ENCODE data around the gene TRAF2.

Gene TRAF2

GRCh38 chr9:136850866-136851775 lies 35.2 kb upstream of the TRAF2 start:
- H3K9me3 Mint-ChIP-seq = no peaks in the 10 kb centered on the region
- ATAC-seq (replicated peaks) (no peak), DNase-seq (no peak)
- H3K27ac Mint-ChIP-seq = peak overlapping the region; percentile 42
- peaks cover 21 to 32% of the 10 kb centered on the region in 2 donors for H3K4me1 Mint-ChIP-seq
- H3K4me3 Mint-ChIP-seq = peak overlapping the region; percentile 8 to 96
- H3K27me3 Mint-ChIP-seq = peaks cover 11 to 18% of the 10 kb centered on the region in 2 donors
- peaks cover 17 to 26% of the 10 kb centered on the region in 2 donors for H3K36me3 Mint-ChIP-seq

DNA sequence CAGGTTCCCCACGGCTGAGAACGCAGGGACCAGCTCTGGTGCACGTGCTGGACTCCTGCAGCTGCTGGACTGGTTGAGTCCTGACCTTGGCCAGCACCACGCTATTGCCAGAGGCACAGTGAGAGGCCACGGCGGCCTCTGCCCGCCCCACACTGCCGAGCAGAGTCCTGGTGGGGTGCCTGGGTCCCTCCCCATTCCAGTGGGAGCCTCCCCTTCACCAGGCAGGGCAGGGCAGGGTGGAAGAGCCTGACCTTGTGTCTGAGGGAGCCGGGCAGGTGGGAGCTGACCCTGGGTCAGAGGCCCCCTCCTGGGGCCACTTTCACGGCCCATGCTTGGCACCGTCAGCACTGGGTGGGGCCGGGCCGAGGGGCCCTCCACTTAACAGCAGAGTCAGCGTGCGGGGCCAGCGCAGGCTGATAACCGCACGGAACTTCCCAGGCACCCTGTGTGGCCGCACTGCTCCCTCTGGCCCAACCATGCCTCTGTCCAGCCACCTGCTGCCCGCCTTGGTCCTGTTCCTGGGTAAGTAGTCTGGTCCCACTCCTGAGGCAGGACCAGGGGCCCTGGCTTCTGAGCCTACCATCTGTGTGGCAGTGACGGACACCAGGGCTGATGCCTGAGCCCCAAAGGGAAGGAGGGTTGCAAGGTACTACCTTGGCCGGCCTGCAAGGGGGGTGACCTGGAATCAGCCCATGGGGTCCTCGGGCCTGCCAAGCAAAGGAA lies 34.2 kb upstream of the TRAF2 start, which contains the start of gene MAMDC4:
Gene MAMDC4 (plus strand): TSS at position 406 of the 723 bp plus-strand sequence. CDS start 71 bp downstream, at position 477.
- Mint-ChIP-seq H3K4me1 (peaks cover 17 to 24% of the 10 kb centered on the region in 2 donors), H3K27ac (peak within 1 kb of the TSS; percentile 42), H3K27me3 (peaks cover 7 to 11% of the 10 kb centered on the region in 2 donors), H3K9me3 (no peaks in the 10 kb centered on the region), H3K36me3 (peaks cover 17 to 23% of the 10 kb centered on the region in 2 donors), H3K4me3 (peak within 1 kb of the TSS in 1 of 2 donors; percentile 8)
- no peak for DNase-seq
- ATAC-seq (replicated peaks) = no peak

DNA sequence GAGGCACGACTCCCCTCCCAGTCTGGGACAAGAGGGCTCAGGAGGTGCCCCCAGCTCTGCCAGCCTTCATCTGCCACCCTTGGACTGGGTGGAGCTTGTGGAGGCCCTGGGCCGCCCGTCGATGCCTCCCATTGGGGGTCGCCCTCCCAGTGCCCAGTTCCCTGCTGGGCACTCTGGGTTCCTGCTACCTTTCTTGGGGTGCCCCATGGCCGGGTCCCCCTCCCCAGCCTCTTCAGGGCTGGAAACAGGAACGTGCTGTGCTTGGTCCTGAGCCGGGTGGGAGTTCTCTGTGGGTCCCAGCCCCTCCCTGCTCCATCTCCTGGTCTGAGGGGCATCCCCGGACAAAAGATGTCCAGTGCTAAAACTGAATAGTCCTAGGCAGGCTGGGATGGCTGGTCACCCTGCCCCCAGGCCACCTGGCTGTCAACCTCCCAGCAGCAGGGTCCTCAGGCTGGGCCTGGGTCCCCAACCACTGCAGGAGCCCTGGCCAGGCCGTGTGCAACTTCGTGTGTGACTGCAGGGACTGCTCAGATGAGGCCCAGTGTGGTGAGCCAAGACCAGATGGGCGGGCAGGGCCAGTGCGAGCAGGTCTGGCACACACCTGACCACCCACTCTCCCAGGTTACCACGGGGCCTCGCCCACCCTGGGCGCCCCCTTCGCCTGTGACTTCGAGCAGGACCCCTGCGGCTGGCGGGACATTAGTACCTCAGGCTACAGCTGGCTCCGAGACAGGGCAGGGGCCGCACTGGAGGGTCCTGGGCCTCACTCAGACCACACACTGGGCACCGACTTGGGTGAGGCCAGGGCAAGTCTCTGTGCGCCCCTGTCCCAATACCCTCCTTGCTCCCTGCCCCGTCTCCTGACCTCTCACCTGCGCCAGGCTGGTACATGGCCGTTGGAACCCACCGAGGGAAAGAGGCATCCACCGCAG lies 33.4 kb upstream of the TRAF2 start:
- no peak overlapping the region for H3K4me3 Mint-ChIP-seq
- H3K4me1 Mint-ChIP-seq = peaks cover 11 to 16% of the 10 kb centered on the region in 2 donors
- ATAC-seq (replicated peaks) (no peak), DNase-seq (no peak)
- no peaks in the 10 kb centered on the region for H3K9me3 Mint-ChIP-seq
- peaks cover 2% of the 10 kb centered on the region in 2 donors for H3K27me3 Mint-ChIP-seq
- H3K27ac Mint-ChIP-seq = no peak overlapping the region
- peaks cover 13 to 18% of the 10 kb centered on the region in 2 donors for H3K36me3 Mint-ChIP-seq

- DNase-seq = no peak
- no peaks in the 10 kb centered on the region for H3K9me3 Mint-ChIP-seq
- H3K27me3 Mint-ChIP-seq = no peaks in the 10 kb centered on the region
- H3K27ac Mint-ChIP-seq = no peak overlapping the region
- H3K4me1 Mint-ChIP-seq = peaks cover 9 to 14% of the 10 kb centered on the region in 2 donors
- ATAC-seq (replicated peaks) = no peak
- H3K4me3 Mint-ChIP-seq = no peak overlapping the region
- peaks cover 11 to 17% of the 10 kb centered on the region in 2 donors for H3K36me3 Mint-ChIP-seq
These were observed 32.7 kb upstream of the TRAF2 start for GRCh38 chr9:136853596-136854112.

- H3K36me3 Mint-ChIP-seq = peaks cover 11 to 17% of the 10 kb centered on the region in 2 donors
- no peaks in the 10 kb centered on the region for H3K27me3 Mint-ChIP-seq
- no peak for ATAC-seq (replicated peaks)
- H3K4me3 Mint-ChIP-seq = no peak overlapping the region
- no peaks in the 10 kb centered on the region for H3K9me3 Mint-ChIP-seq
- peaks cover 8 to 14% of the 10 kb centered on the region in 2 donors for H3K4me1 Mint-ChIP-seq
- peak overlapping the region; percentile 82 for H3K27ac Mint-ChIP-seq
- no peak for DNase-seq
These were observed 32.0 kb upstream of the TRAF2 start for GRCh38 chr9:136854113-136854841.

GRCh38 chr9:136854842-136855460 lies 31.4 kb upstream of the TRAF2 start:
- Mint-ChIP-seq H3K27ac (peak overlapping the region; percentile 82), H3K4me1 (peaks cover 4 to 9% of the 10 kb centered on the region in 2 donors), H3K9me3 (no peaks in the 10 kb centered on the region), H3K27me3 (no peaks in the 10 kb centered on the region), H3K4me3 (no peak overlapping the region), H3K36me3 (peaks cover 11 to 17% of the 10 kb centered on the region in 2 donors)
- DNase-seq (no peak), ATAC-seq (replicated peaks) (no peak)

DNA sequence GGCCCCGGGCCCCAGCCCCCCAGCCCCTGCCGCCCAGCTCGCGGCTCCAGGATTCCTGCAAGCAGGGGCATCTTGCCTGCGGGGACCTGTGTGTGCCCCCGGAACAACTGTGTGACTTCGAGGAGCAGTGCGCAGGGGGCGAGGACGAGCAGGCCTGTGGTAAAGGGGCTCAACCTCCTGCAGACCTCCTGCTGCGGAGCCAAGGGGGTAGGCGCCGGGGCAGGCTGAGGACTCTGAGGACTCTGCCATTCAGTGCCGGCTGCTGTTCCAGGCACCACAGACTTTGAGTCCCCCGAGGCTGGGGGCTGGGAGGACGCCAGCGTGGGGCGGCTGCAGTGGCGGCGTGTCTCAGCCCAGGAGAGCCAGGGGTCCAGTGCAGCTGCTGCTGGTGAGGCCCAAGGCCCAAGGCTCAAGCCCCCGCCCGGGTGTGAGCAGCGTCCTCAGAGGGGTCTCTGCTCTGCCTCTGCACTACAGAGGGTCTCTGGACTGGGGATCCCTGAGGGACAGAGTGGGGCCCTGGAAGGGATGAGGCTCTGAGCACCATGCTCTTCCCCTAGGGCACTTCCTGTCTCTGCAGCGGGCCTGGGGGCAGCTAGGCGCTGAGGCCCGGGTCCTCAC lies 30.7 kb upstream of the TRAF2 start:
- H3K4me3 Mint-ChIP-seq = no peak overlapping the region
- no peaks in the 10 kb centered on the region for H3K9me3 Mint-ChIP-seq
- peaks cover 3 to 4% of the 10 kb centered on the region in 2 donors for H3K4me1 Mint-ChIP-seq
- no peaks in the 10 kb centered on the region for H3K27me3 Mint-ChIP-seq
- no peak overlapping the region for H3K27ac Mint-ChIP-seq
- H3K36me3 Mint-ChIP-seq = peaks cover 11 to 17% of the 10 kb centered on the region in 2 donors
- DNase-seq = no peak
- ATAC-seq (replicated peaks) = no peak

- DNase-seq (no peak), ATAC-seq (replicated peaks) (no peak)
- H3K36me3 Mint-ChIP-seq = peaks cover 11 to 13% of the 10 kb centered on the region in 2 donors
- no peaks in the 10 kb centered on the region for H3K9me3 Mint-ChIP-seq
- H3K27me3 Mint-ChIP-seq = no peaks in the 10 kb centered on the region
- peaks cover 0 to 4% of the 10 kb centered on the region in 2 donors for H3K4me1 Mint-ChIP-seq
- no peak overlapping the region for H3K4me3 Mint-ChIP-seq
- no peak overlapping the region for H3K27ac Mint-ChIP-seq
These were observed 30.2 kb upstream of the TRAF2 start for GRCh38 chr9:136856079-136856476.

- Mint-ChIP-seq H3K27ac (no peak overlapping the region), H3K9me3 (no peaks in the 10 kb centered on the region), H3K4me3 (no peak overlapping the region), H3K36me3 (peaks cover 5 to 8% of the 10 kb centered on the region in 2 donors), H3K4me1 (peaks cover 4 to 5% of the 10 kb centered on the region in 2 donors), H3K27me3 (no peaks in the 10 kb centered on the region)
- ATAC-seq (replicated peaks) (no peak), DNase-seq (no peak)
These were observed 29.7 kb upstream of the TRAF2 start for GRCh38 chr9:136856541-136857141.

GRCh38 chr9:136857166-136857565 lies 29.1 kb upstream of the TRAF2 start:
- H3K4me3 Mint-ChIP-seq = no peak overlapping the region
- peaks cover 4 to 10% of the 10 kb centered on the region in 2 donors for H3K36me3 Mint-ChIP-seq
- no peak for ATAC-seq (replicated peaks)

GRCh38 chr9:136857581-136858412 lies 28.5 kb upstream of the TRAF2 start:
- H3K4me3 Mint-ChIP-seq = no peak overlapping the region
- peaks cover 5 to 11% of the 10 kb centered on the region in 2 donors for H3K36me3 Mint-ChIP-seq
- ATAC-seq (replicated peaks) (no peak), DNase-seq (no peak)
- H3K4me1 Mint-ChIP-seq = peaks cover 4 to 14% of the 10 kb centered on the region in 2 donors
- H3K27me3 Mint-ChIP-seq = no peaks in the 10 kb centered on the region
- H3K9me3 Mint-ChIP-seq = no peaks in the 10 kb centered on the region
- peak overlapping the region; percentile 84 for H3K27ac Mint-ChIP-seq

More at GRCh38 chr9:136857166-136857565, 29.1 kb upstream of the TRAF2 start:
- Mint-ChIP-seq H3K9me3 (no peaks in the 10 kb centered on the region), H3K27ac (peak overlapping the region; percentile 84), H3K4me1 (peaks cover 4 to 10% of the 10 kb centered on the region in 2 donors), H3K27me3 (no peaks in the 10 kb centered on the region)
- no peak for DNase-seq

Measured in stimulated activated naive B cell treated with anti-CD40 and anti-IgM and Interleukin-4, amounts not matched to agents 10 μg/mL and 1 μg/mL and 100 μg/mL, for 72 hours (primary cell).